ENCODE results near the gene TNFRSF1A.
"Not testable (repeated sequence)": the region's sequence is repeated elsewhere in the genome, so short reads cannot be mapped to it uniquely, and the experiment has no call there.

TNFRSF1A gene

DNA sequence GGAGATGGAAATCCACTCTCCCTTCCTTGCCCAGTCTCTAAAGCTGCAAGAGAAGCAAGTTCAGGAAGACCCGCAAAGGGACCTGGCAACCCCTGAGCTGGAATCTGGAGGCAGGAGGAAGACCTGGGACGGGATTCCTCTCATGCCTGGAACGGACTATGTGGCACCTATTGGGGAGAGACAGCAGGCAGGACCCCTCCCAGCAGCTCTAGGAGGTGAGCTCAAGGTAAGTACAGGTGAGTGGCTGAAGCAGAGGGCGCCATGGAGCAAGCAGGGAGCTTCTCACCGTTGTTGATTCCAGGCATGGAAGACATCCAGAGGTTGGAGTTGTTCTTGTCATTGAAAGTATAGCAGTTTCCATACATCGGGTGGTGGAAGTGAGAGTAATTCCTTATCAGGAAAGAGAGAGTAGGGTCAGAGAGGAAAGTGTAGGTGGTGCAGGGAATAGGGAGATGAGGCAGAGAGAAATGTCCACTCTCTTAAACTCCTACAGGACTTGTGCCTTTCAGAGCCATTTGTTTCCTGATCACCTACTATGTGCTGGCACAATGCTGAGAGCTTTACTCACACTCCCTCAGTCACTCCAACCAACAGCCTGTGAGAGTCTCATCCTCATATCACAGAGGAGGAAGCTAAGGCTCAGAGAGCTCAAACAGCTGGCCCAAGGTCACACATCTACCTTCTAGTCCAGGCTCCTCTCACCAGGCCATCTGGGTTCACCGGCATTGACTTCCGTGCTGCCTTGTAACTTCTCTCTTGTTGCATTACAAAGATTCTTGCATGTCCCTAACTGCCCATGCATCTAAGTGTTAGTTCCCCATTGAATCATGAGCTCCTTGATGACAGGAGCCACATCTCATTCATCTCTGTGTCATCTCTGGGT is 13.9 kb upstream of the TNFRSF1A start:
- DNase-seq = no peak

DNA sequence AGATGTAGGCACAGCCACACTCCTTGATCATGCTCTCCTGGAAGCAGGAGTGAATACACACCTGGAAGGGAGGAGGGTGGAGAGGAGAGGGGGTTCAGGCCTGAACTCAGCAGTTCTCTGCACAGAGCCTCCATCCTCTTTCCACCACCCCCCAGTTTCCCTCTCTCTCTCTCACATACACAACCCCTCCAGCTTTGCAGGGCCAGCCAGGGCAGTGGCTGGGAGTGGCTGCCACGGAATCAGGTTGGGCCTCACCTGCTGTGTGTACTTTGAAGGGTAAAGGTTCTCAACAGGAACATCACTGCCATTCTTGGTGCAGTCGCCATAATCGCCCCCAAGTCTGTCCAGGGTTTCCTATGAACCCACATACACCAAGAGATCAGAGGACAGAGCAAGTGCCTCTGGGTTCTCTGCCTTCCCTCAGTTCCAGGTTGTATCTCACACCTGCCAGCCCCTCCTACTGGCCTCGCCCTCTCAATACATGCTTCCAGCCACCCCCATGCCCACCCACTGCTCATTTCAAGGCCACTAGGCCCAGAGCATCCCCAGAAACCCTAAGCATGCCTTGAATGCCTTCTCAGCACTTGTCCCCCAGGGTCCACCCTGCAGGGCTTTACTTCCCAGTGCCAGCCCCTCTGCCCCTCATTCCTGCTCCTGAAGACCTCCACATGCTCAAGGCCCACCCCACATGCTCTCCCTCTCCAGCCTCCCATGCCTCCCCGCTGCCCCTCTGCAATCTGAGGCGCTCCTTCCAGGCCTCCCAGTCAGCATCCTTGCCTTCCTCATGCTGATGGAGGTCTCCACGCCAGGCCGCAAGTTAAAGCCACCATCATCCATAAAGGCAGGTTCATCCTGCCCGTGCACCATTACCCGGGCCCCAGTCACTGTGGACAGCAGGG is 12.9 kb upstream of the TNFRSF1A start:
- DNase-seq = no peak

DNA sequence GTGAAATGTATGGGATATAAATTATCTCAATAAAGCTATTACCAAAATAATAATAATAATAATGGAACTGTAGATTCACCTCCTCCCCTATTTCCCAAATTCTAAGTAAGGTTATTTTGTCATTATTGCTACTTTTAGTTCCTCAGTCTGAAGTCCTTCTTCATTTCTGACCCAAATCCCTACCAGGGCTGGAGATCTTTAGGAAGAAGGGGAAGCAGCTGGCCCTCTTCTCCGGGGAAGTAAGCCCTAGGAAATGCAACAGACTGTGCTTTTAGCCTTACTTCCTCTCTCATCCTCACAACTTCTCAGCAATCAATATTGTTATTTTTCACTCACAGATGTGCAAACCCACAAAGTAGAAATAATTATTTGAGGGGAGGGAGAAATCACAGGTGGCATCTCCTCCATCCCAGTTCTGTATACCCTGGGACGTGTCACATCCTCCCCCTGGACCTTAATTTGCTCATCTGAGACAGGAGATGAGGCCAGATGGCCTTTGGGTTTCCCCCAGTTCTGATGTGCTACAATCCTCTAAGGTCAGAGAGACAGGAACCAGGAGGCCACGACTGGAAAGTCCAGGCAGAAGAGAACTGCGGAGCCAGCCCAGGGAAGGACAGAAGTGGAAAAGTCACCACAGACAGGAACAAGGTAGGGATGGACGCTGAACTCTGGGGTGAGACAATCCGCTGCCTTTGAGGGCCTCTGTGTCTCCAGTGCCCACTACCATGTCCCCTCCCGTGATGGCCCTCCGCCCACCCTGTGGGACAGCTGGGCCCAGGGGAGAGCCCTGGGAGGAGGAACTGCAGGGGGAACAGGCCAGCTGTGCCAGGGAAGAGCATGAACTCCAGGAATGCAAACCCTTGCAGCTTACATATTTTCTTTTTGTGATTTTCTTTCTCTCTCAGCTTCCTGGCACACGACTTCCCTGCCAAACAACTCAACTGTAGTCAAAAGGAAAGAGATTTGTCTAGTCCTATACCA is 10.6 kb upstream of the TNFRSF1A start:
- DNase-seq = no peak

DNA sequence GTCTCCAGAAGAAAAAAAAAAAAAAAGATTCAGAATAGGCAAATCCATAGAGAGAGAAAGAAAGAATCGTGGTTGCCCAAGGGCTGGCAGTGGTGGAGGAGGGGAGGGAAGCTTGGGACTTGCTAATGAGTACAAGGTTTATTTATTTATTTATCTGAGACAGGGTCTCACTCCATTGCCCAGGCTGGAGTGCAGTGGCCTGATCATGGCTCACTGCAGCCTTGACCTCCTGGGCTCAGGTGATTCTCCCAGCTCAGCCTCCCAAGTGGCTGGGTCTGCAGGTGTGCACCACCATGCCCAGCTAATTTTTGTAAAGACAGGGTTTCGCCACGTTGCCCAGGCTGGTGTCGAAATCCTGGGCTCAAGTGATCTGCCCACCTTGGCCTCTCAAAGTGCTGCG is 9.7 kb upstream of the TNFRSF1A start:
- DNase-seq = no peak

DNA sequence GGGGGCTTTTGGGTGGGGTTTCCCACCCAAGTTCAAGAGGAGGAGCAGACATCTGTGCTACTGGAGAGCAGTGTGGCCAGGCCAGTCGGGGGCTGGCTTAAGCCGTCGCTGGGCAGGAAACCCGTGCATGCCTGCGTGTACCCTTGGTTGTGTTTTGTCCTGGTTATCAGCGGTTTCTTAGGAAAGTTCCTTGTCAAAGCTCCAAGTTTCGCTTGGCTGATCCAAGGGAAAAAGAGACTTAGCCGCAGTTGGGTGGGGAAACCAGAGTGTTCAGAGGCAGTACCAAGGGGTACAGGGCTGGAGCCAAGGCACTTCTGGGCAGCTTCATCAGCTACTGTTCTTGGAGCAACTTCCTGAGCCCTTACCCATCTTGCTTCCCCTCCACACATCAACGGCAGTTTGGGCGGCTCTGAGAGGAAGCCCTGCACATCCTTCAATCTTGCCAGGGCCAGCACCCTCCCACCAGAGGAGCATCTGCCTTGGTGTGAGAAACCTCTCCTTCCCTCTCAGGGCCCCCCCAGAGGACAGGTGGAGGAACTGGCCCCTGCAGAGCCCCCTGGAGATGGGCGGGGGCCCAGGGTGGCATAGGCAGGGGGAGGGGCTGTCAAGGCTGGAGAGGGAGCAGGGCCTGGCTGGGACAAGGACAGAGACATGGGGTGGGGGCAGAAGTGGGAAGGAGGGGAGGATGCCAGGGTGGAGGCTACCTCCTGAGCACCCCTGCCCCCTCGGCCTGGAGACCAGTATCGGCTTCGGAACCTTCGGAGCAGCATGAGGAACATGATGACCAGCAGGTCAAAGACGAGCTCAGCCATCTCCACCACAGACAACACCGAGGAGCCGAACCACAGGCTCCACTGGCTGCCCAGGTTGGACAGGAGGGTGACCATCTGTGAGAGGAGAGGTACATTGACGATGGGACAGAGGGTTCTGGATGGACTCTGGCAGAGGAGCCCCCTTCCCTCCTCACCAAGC is 5.8 kb upstream of the TNFRSF1A start:
- no peak for DNase-seq

DNA sequence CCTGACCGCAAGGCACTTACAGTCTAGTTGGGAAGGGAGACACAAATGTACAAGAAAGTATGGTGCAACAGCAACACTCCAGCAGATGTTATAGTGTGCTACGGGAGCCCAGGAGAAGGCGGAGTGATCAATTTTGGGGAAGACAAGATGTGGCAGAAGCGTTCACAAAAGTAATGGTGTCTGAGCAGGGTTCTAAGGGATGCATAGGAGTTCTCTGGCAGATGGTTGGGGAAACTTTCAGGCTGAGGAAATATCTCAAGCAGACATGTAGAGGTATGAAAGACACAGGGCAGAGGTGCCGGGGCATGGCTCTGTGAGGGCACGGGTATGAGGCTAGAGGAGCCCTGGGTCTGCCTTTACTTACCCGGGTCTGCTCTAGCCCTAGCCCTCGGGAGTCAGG is 5.1 kb upstream of the TNFRSF1A start:
- no peak for DNase-seq

DNA sequence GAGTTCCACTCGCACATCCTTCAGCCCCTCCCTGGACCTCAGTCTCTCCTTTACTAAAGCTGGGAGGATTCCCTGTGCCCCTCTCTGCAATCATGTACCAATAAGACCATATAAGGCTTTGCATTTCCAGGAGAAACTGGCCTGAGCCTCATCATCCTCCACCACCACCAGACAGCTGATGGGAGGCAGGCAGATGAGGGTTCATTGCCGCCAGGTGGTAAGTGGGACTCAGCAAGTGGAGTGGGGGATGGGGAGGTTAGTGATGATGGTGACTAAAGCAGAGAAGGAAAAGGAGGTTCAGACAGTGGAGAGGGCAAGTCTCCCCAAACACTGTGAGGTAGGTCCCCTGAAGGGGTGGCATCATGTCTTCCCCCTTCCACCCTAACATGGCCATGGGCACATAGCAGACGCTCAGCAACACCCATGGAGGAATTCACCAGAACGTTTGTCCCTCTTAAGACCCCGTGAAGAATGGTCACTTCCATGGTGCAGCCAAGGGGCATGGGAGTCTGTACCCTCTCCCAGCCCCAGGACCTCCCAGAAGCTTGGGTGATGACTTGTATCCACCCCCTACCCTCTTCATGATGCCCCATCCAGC is 4.5 kb upstream of the TNFRSF1A start:
- no peak for DNase-seq

DNA sequence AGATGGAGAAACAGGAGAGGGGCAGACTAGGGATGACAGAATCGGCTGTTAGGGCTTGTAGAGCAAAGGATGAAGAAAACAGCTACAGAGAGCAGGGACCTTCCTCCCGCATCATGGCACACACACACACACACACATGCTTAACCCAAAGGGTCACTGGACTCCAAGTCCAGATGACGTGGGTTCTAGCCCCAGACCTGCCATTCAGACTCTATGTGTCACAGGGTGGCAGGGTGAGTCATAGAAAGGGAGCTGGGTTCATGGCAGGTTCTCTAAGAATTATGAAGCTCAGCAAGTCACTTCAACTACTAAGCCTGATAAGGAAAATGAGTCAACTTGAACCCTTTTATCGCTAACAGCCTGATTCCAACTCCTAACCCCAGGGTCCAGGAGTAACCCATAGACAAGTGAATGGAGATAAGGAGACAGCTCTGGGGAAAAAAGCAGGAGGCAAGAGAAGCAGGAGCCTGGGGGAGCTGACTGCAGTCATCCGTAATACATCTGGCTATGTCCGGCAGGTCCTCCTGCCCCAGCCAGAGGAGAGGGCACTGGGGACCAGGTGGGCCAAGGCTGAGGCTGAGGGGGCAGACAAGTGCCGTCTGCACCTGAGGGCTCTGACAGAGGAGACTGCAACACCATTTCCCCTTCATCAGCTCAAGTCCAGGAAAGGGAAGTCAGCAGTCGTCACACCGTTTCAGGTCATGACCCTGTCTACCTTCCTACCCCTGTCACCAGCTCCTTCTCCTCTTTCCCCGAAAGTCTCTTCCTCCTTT is 3.6 kb upstream of the TNFRSF1A start:
- peak; percentile 80 for DNase-seq

DNA sequence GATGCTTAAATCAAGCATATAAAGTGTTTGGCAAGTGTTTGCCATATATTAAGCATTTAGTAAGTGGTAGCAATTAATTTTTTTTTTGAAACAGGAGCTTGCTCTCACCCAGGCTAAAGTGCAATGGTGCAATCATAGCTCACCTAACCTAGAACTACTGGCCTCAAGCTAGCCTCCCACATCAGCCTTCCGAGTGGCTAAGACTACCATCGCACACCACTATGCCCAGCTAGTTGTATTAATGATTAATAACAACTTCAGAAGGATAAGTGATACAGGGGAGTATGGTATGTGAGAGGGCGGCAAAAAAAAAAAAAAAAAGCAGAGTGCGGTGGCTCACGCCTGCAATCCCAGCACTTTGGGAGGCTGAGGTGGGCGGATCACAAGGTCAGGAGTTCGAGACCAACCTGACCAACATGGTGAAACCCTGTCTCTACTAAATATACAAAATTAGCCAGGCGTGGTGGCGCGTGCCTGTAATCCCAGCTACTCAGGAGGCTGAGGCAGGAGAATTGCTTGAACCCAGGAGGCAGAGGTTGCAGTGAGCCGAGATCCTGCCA is 2.3 kb upstream of the TNFRSF1A start:
- DNase-seq = not testable (repeated sequence)

DNA sequence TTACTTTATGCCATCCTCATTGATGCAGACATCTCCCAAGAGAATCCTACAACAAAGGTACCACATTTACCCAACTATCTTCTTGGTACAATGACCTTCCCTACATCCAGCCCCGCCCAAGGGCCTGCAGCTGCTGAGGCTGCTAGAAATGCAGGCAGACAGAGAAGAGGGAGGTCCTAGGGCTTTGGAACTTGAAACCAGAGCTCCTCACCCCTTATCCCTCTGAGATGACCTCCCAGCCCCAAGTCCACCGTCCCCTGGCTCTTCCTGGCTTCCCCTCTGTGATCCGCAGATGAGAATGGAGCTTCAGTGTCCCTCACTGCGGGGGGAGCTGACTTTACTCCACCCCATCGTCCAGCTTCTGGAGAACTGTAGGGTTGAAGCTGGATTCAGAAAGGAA is 1.6 kb upstream of the TNFRSF1A start:
- no peak for DNase-seq

DNA sequence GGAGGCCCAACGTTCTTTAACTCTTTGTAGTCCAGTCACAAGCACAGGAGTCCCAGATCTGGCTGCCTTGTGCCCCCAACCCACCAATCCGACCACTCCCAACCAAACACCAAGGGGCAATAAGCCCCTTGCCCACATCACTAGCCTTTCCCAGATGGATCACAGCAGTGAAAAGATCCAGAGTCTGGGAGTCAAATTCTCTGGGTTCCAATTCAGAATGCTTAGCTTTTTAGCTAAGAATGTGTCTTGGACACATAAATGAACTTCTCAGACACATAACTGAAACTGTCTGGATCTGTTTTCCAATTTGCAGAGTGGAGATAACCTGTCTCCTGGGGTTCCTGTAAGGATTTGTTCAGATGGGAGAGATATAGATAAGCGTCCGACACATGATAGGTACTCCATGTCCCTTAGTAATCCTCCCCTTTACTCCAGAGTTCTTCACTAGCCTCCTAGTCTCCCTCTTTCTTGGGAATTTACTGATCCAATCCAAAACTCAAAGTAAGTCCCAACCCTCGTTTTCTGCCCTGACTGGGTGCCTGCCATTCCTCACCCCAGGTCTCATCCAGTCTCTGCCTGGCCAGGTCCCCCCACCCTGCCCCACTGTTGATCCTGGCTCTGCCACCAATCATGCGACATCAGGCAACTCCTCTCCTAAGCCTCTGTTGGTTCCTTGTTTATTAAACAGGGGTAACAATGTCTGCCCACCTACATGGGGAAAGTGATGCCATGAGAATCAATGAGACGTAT is 439 bp upstream of the TNFRSF1A start:
- DNase-seq = no peak

DNA sequence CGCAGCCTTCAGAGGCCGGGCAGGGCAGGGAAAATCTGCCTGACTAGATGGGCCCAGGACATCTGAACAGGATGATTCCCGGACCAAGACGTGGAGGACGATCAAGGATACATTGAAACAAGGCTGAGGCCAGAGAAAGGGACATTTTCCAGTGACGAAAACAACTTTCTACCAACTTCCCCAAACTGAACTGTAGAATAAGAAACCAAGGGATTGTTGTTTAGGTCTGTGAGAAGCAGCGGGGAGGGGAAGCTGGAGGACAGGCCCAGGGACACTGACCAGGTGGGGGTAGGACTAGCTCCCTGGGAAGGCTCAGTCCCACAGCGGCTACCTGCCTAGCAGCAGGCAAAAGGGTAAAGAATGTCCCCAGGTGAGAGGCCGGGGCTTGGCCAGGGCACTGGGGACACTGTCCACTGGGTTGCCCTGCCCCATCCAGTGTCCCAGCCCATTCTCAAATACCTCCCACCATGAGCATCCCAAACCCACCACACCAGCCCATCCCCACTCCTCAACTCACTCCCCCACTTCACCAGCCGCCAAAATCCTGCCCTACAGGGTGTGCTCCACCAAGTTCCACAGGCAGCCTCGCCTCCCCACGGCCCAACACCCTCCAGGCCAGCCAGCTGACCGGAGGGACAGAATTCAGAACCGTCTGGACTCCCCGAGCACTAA is 995 bp downstream of the TNFRSF1A start:
- no peak for DNase-seq

DNA sequence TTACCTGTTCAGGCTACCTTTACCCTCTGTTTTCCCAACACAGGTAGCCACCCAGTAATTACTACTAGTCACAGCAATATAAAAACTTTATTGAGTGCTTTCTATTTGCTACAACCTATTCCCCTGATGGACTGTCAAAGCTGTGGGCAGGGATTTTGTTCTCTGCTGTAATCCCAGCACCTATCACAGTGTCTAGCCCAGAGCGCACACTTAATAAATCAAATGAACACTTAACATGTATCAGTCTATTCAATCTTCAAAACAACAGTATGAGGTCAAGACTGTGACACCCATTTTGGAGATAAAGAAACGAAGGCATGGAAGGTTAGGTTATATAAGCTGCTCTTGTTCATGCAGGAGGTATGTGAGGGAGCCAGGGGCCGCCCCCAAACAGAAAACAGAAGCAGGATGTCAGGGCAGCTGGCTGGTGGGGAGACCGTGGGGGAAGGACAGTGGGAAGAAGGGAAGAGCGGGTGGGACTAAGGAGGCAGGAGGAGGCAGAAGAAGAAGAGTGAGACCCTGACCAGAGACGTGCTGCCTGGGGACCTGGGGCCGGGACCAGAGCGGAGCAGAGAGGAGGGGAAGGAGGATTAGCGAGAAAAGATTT is 1.7 kb downstream of the TNFRSF1A start:
- peak; percentile 76 for DNase-seq

DNA sequence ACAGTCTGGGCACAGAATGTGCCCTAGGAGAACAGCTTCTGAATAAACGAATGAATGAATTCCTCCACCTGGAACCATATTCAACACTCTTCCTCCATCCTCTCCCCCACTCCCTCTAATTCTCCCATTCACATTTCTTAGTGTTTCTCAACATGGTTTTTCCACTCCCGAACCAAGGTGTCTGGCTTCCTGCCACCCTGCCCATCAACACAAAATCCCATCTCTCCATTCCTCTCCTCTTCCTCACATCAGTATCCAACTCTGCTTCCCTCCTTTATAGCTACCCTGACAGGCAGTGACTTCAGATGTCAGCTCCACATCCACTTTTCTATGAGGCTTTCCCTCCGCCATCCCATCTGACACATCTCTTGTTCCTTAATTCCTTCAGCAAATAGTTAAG is 2.9 kb downstream of the TNFRSF1A start:
- DNase-seq = no peak

DNA sequence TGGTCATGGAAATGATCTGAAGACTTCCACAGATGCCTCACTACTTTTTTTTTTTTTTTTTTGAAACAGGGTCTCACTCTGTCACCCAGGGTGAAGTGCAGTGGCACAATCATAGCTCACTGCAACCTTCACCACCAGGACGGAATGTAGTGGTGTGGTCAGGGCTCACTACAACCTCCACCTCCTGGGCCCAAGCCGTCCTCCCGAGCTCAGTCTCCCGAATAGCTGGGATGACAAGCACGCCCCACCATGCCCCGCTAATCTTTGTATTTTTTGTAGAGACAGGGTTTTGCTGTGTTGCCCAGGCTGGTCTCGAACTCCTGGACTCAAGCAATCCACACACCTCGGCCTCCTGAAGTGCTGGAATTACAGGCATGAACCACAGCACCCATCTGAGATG is 3.3 kb downstream of the TNFRSF1A start:
- DNase-seq = not testable (repeated sequence)

DNA sequence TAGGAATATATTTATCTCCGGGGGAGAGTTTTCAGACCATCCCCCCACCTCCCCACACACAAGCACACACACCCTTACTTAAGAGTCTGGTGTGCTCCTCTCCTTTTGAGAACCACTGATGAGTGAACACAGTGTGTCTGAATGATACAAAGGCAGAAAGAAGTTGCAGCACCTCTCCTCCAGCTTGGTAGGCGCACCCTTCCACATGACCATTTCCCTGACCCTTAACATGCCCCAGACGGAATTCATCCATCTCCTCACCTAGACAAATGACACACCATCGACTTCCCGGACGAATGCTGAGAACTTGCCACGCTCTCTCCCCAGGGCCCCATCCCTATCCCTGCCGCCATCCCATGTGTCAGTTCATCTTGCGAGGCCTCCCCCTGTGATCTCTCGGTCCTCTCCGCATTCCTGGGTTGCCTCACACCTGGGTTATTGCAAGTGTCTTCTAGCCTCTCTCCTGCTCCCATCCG is 3.9 kb downstream of the TNFRSF1A start:
- no peak for DNase-seq
